ENCODE data around the gene SLAMF9.
"Not testable (repeated sequence)": the region's sequence is repeated elsewhere in the genome, so short reads cannot be mapped to it uniquely, and the experiment has no call there.

Gene SLAMF9

DNA sequence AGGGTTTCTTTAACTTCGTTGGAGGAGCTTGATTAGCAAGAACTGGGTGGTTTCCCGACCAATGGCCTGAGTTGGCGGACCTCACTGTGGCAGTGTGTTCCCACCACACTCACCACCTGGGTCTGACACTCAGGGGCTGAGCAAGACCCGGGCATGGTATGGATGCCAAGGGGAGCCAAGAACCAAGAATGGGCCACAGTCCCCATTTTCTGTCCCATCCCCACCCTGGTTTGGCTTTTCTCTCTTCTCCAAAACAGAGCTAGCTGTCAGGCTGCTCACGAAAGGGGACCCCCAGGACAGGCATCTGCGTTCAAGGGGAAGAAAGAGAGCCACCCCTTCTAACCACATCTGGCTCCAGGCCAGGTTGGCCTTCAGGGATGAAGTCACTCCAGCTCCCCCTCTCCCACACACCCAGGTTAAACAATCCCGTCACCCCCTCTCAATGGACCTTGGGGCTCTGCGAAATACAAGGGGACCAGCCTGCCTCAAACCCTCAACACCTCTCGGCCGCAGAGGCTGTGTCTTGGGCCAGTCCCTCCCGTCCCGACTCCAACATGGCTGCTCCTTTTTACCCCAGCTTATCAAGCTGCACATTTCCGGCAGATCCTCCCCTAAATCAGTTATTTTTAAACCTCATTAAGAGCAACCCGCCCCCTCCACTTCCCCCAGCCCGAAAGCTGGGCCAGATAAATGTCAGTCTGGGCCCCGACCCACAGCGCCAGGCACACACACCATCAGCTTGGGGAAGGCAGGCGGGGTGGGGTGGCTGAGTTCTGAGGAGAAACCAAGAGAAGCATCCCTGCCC is 32.1 kb downstream of the SLAMF9 start:
- no peak for DNase-seq (ENCODE audit: low read depth)

DNA sequence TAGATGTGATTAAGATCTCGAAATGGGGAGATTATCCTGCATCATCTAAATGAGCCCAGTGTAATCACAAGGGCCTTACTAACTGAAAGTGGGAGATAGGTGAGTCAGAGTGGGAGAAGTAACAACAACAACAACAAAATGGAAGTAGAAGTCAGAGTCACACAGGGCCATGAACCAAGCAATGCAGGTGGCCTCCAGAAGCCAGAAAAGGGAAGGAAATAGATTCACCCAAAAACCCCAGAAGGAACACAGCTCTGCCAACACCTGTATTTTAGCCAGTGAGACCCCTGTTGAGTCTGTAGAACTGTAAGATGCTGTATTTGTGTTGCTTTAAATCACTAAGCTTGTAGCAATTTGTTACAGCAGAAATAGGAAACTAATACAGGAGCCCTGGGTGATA is 32.8 kb downstream of the SLAMF9 start:
- DNase-seq (ENCODE audit: low read depth), result no peak

DNA sequence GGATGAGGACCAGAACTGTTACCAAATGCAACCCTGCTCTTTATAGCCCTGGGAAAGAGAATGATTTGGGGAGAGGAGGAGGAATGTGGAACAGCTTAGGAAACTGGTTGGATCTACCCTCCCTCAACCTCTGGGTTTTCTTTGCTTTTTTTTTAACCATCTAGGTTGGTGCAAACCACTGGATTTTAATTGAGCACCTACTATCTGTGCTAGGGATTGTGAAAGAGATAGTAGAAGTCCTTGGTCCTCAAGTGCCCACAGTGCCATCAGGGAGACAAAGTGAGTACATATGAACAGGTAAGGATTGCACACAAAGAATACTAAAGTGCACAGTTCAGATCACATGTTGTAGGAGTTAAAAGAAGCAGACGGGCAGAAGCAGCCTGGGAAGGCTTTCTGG is 33.4 kb downstream of the SLAMF9 start:
- no peak for DNase-seq (ENCODE audit: low read depth)

DNA sequence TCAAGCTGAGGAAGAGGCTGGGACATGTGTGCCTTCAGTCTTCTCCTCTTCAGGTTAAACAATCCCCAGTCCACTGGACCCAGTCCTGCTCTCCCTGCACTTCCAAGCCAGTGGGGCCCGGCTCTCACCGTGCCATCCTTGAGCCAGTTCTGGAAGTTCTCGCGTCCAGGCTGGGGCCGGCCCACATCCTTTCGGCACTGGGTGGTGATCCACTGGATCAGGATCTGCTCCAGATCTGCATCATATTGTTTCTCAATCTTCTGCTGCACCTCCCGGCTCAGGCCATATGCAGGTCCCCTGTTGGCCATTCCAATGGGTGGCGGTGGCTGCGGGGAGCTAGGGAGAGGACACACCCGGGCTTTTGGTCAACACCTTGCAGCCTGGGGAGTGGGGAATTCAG is 33.8 kb downstream of the SLAMF9 start:
- no peak for DNase-seq (ENCODE audit: low read depth)

DNA sequence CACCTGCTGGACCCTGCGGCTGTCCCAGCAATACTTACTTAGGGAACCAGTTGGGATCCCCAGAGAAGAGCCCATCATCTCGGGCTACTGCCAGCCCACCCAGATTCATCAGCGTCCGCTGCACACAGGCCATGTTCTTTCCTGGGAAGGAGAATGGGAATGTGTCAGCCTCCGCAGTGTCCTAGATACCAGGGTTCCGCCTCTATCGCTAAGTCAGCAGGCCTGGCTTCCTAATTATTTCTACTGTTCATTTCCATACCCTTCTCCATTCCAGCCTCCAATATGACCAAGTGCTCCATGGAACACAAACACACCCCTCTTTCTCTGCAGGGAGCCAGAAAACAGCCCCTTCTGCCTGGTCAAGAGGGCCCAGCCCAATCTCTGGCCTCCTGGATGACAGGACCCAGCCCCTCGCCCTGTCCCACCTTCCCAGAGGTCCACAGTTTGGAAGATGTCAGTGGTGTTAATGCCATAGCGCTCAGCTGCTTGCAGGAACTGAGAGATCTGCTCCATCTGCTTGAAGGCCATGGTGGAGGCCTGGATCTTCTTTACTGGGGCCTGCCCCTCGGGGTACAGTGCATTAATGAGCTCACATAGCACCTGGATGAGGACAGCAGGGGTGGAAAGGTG is 34.7 kb downstream of the SLAMF9 start:
- DNase-seq (ENCODE audit: low read depth), result no peak

DNA sequence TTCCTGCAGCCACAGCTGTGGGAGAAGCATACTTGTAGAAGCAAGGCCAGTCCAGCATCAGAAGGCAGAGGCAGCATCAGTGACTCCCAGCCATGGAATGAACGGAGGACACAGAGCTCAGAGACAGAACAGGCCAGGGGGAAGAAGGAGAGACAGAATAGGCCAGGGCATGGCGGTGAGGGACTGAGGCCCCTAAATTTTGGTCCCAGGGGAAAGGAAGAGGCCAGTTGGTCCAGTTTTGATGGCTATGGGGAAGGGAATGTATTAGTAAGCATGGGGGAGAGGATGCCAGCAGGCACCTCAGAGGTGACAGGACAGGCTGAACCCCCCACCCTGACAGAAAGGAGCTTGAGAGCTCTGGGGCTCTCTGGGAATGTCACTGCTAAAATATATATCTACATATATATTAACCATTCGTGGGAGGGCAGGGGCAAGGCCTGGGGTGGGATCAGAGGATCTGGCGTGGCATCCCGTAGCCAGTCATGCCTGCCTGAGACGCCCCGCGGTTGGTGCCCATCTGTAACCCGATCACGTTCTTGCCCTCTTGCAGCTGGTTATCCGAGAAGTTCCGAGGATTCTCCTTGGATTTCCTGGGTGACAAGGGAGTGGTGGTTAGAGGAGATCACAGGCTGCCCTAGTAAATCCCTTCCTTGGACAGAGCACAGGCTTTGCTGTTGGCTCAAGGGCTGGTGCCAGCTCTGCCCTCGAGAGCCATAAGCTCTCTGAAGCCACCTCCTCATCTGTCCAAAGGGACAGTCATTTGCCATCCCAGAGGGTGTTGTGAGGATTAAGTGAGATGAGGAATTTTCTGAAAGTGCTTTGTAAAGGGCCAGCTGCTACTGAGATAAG is 35.5 kb downstream of the SLAMF9 start:
- no peak for DNase-seq (ENCODE audit: low read depth)

DNA sequence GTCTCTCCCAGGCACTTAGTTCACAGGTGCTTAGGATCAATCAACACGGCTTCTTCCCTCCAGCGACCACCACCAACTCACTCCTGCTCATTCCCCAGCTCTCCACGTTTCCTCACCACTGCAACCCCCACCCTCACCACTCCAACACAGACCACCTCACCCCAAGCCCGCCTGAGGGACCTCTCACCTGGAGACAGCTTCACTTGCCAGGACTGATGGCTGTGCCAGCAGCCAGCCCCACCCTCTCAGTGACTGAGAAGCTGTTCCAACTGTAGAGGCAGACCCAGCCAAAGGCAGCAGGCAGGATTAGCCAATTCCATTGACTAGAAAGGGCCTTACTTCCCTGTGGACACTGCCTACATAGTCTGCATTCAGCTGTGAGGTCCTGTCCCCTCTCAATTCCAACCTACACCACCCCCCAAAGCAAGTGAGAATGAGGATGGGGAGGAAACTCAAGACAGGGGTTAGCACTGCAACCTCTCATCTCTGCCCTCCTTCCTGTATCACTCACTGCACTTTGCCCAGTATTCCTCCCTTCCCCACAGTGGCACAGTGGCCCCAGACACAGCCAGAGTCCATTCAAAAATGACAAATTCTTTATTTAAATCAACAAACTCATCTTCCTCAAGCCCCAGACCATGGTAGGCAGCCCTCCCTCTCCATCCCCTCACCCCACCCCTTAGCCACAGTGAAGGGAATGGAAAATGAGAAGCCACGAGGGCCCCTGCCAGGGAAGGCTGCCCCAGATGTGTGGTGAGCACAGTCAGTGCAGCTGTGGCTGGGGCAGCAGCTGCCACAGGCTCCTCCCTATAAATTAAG is 36.3 kb downstream of the SLAMF9 start:
- no peak for DNase-seq (ENCODE audit: low read depth)

DNA sequence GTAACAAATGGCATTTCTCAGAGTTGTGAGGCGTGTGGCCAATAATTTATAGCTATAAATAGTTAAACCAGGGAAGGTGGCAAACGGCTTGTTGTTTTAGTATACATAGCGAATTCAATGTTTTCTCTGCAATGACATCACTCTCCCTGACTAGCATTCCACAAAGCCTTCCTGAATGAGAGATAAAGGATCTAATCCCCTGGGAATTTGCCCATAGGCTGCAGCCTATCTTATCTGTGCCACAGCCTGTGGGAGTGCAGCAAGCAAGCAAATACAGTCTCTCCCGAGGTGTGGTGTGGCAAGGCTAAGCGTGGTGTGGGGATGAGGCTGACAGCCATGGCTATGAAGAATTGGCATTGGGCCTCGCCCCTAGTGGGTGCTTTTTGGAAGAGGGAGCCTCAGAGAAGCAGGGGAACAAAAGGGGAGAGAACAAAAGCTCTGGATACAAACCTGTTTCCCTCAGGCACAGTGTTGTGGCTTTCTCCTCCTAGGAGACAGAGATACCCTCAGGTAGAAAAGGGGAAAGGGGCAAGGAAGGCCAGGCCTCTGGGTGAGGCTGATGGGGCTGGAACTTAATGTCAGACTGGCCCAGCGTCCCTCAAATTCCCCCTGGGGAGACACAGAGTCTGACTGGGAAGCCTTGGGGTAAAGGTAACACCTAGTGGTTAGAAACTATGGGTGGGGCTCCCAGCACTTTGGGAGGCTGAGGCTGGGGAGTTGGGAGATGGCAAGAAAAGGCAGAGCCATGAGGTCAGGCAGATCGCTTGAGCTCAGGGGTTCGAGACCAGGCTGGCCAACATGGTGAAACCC is 37.6 kb downstream of the SLAMF9 start:
- DNase-seq (ENCODE audit: low read depth), result no peak

DNA sequence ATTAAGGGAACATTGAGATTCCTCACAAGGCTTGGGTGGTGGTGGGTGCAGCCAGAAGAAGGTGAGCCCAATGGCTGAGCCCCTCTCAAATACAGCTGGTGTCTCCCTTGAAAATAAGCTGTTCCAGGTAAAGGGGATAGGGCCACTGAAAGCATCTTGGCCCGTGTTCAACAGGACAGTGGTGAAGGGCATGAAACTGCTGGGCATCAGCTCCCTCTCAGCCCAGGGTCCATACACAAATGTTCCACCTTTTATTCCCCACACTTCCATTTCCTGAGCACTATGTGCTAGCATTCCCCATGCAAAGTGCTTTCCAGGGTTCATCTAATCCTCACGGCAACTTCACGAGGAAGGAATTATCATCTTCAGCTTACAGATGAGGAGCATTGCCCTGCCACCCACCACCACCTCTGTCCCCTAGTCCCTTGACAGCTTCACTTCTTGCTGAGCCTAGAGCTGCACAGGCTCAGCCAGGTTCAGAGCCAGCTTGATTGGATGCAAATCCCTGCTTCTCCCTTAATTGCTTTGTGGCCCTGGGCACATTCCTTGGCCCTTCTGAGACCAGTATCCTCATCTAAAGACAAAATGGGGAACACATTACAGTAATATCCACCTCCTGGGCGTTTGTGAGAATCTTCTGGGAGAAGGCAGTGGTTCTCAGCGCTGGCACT is 38.3 kb downstream of the SLAMF9 start:
- DNase-seq (ENCODE audit: low read depth), result no peak

DNA sequence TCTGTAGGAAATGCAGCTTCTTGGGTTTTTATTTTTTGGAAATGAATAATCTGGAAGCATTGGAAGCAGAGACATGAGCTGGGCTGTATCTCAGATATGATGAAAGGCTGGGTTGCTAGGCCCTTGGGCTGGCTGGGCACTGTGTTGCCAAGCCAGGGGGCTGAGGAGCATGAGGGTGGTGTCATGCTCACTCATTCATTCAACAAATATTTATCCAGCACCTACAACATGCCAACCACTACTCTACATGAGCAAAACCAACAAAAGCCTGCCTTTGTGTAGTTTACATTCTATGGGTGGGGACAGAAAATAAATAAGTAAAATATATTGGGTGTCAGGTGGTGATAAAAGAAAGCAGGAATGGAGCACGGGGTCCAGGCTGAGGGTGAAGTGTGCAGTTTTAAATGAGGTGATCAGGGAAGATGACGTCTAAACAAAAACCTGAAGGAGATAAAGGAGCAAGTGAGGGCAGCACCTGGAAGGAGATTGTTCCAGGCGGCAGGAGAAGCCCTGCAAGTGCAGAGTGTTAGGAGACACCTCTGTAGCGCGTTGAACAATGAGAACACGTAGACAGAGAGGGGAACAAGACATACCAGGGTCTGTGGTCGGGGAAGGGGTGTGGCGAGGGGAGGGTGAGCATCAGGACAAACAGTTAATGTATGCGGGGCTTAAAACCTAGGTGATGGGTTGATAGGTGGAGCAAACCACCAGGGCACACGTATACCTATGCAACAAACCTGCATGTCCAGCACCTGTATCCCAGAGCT is 39.6 kb downstream of the SLAMF9 start:
- no peak for DNase-seq (ENCODE audit: low read depth)

DNA sequence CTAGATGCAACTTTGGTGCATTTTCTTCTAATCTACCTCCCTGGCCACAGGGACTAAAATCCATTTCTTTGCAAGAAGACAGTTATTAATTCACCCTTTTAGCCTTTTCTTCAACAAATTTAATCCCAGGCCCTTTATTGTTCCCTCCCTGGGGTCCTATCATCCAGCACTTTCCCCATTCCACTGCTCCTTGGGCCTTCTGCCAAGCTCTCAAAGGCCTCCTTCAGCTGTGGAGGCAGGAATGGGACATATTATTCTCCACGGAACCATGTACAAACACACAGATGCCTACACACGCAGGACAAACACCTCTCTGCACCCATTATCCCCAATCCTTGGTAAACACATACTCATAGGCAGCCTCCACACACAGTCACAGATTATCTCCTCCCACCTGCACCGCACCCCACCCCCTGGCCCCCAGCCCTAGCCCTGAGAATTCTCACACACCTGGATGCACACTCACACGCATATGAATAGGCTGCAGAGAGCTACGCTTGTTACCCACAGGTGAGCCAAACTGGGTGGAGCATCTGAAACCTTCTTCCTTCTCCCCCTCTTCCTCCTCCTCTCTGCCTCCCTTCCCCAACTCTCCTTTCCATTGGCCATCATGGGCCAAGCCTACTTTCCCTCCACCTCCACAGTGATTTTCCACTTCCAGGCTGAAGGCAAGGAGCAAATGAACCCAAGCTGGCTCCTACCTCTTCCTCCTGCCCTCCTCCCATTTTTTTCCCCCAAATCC is 40.4 kb downstream of the SLAMF9 start:
- DNase-seq (ENCODE audit: low read depth), result no peak

DNA sequence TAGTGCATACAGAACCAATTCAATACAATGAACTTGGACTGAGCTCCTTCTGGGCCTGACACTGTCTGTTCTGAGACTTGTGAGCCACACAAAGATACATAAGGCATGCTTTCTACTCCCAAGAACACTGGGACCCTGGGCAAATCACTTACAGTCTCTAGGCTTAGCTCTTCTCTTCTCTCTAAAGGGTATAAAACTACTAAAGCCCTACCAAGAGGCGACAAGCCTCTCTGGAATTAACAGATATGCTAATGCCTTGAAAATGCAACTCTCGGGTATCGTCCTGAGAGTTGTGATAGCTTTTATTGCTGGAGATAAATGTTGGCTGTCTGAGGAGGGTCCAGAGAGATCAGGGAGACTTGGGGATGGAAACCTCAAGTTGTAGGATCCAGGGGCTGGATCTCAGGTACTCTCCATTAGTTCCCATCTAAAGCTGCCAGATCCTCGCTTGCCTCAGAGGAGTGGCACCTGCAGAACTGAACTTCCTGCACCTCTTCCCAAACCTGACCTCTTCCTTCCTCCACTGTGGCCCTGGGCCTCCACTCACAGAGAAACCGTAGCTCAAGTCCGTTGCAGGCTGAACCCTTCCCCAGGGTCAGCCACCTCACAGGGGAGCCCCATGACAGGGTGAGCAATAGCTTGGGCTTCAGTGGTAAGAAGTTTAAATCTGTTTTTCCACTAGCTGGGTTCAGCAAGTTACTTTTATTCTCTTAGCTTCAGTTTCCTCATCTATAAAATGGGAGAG is 42.5 kb downstream of the SLAMF9 start:
- DNase-seq (ENCODE audit: low read depth), result no peak

DNA sequence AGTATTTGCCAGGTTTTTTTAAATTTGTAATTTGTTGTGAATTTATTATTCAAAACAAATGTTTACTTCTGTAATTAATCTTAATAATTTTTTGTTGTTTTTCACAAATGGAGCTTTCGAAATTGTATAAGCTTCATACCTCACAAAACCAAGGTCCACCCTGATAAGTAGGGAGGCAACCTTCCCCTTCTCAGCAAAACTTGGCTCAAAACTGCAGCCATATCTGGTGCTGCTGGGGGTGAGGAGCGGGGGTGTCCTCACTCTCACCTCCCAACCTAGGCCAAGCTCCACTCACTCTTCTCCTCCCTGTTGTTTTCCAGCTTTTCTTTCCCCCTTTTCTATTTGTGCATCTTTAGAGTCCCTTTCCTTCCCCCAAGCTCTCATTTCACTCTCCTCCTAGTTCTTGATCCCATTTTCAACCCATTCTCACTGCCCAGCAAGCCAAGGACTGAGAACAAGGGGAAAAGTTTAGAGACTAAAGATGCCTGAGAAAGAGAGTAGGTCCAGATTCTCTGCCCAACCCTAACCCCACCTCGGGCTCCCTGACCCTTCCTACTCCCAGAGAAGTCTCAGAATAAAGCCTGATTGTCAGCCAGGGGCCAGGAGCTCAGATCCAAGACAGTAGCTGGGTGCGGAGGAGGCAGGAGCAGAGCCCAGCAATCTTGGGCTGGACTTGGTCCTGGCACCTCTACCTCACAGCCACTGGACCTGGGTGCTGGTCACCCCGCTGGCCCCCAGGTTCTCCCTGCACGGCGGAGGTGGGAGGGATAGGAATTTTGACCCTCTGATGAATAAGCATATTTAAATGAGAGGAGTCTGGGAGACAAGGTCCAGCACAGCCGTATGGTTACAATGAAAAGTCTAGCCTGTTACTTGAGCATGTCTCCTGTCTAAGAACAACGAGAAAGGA is 45.8 kb downstream of the SLAMF9 start:
- no peak for DNase-seq (ENCODE audit: low read depth)

DNA sequence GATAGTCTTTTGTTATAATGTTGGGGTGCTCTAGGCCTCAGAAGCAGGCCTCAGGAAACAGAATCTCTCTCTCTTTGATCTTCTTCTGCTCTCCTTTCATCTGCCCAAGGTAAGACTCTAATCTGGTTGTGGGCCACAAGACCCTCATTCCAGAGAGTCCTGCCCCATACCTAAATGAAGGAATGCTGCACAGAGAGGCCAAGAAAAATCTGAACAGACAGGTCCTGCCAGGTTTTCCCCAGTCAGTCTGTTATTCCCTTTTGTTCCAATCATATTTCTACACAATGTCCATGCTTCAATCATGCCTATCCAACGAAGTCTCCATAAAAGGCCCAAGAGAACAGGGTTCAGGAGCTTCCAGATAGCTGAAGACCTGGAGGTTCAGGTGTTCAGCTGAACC is 47.1 kb downstream of the SLAMF9 start:
- DNase-seq (ENCODE audit: low read depth), result no peak

DNA sequence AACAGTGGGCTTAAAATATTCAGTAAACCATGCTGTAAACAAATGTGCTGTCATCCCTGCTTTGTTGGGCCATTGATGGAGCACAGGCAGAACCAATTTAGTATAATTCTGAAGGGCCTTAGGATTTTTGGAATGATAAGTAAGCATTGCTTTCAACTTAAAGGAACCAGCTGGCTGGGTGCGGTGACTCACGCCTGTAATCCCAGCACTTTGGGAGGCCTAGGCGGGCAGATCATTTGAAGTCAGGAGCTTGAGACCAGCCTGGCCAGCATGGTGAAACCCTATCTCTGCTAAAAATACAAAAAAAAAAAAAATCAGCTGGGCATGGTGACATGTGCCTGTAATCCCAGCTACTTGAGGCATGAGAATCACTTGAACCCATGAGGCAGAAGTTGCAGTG is 50.0 kb downstream of the SLAMF9 start:
- not testable (repeated sequence) for DNase-seq (ENCODE audit: low read depth)

DNA sequence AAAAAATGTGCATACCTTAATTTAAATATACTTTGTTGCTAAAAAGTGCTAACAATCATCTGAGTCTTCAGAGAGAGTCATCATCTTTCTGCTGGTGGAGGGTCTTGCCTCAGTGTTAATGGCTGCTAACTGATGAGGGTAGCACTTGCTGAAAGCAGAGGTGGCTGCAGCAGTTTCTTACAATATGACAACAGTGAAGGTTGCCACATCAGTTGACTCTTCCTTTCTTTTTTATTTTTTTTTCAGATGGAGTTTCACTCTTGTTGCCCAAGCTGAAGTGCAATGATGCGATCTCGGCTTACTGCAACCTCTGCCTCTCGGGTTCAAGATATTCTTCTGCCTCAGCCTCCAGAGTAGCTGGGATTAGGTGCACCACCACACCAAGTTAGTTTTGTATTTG is 51.5 kb downstream of the SLAMF9 start:
- no peak for DNase-seq (ENCODE audit: low read depth)
